Activated effector memory CD4-positive, alpha-beta T cell treated with anti-CD3 and anti-CD28 coated beads, Interleukin-2, amount 50 U/mL, for 16 hours (primary cell): ENCODE results near the gene HIC1.

Source experiments
- DNase-seq: peaks from one replicate; pipeline ENCODE4 v3.0.0-alpha.2; 2020

The HIC1 gene

DNA sequence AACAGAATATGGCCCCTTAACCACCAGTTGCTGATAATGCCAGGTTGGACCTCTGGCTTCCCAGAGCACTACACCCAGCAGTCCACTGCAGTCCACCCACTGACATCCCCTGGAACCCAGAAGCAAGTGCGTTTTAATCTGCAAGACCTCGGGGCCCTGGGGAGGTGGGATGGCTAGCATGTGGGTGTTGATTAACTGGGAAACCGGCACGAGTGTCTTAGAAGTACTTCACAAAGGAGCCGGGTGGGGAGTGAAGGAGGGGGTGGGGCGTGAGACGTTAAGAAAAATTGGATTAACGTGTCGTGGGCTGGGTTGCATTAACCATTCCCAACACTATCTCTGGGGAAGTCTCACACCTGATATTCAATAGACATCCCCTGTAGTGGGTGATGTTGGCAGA lies 6.1 kb upstream of the HIC1 start:
- DNase-seq, result no peak

DNA sequence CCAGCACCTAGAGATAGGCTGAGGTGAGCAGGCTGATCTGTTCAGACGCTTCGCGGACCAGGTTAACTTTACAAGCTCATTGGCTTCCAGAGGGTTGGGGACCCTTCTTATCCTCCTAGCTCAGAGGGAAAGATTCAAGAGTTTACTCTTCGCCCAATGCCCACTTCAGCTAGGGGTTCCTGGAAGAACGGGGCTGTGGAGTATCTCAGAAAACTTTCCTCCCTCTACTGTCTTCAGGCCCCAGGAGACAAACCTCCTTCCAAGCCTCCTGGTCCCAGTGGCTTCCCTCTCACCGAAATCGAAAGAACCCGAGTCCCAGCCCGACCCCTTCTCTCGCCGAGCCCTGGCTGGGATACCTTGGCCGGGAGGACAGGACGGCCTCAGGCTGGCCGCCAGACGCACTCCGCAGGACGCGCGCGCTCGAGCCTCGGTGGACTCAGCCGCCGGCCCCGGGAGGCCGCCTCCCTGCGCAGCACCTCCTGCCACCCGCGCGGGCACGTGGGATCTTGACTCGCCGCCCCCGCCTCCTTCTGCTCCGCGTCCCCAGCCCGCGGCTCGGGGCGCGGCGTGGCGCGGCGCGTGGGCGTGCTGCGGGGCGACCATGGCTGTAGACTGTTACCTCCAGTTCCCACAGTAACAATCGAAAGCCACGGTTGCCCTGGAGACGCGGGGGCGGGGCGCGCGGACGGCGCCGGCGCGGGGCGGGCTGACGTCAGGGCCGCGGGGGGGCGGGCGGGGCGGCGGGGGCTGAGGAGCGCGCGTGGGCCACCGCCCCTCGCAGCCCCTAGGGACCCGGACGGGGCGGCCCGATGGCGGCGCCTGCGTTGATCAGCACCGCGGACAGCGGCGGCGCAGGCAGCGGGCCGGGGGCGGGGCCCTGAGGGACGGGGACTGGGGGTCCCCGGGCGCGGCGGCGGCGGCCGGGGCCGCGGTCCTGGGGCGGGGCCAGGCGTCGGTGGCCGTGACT lies 5.3 kb upstream of the HIC1 start:
- DNase-seq, result peak; percentile 97

DNA sequence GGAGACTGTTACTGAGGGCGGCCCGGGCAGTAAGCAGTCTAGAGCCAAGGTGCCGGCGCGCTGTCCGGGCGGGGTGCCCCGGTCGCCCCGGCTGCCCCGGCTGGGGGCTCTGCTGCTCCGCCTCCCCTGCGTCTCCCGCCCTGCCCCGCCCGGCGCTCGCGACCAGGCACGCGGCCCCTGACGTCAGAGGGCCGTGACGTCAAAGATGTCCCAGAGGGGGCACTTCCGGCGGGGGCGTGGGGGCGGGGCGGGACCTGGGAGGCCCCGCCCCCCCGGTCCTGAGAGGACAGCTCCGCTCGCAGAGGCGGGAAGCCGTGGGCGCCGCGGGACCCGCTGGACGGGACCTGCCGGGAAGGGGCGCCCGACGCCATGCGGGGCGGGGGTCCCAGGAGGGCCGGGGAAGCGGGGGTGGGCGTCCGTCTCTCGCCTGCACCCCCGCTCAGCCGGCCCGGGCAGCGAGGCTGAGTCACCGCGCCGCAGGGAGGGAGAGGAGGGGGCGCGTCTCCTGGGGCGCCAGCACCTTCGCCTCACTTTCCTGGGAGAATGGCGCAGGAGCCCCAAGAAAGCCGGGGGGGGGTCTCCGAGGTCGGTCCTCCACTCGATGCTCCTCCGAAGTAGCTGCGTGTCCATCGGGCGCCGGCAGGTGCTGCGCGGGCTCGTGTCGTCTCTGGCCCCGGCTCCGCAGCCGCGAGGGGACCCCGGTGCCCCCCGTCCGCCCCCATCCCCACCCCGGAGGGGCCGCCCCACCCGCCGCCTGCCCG lies 4.4 kb upstream of the HIC1 start:
- peak; percentile 90 for DNase-seq

DNA sequence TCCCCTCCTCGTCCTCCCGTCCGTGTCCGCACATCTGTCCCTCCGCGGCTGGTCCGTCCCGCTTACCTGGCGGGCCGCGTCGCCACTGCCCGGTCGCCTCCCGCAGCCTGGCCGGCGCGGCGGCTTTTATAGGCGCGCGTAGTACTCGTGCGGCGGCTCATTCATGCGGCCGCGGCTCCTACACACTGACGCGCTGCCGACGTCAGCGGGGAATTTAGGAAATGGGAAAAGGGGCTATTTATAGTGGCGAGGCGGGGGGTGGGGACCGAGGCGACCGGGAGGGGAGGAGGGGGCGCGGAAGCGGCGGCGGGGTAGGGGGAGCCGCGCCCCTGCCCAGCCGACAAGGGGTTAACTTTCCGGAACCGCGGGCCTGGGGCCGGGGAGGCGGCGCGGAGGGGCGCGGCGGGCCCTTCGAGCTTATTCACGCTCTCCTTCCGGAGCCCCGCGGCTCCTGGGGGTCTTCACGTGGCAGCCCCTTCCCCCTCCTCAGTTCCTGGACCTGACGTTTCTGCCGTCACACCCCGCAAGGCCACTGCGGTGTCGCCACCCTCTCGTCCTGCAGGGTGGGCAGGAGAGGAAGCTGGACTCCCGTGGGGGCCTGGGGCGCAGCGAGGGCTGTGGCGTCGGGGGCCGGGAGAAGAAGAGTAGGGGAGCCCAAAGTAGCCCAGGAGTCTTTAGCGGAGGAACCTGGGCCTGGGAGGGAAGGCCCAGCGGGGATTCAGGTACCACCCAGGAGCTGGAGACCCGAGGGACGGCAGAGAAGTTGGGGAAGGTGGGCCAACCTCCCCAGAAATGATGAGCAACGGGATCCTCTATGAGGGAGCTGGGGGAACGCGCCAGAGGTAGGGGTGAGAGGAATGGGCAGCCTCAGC lies 3.6 kb upstream of the HIC1 start:
- DNase-seq, result peak; percentile 71

DNA sequence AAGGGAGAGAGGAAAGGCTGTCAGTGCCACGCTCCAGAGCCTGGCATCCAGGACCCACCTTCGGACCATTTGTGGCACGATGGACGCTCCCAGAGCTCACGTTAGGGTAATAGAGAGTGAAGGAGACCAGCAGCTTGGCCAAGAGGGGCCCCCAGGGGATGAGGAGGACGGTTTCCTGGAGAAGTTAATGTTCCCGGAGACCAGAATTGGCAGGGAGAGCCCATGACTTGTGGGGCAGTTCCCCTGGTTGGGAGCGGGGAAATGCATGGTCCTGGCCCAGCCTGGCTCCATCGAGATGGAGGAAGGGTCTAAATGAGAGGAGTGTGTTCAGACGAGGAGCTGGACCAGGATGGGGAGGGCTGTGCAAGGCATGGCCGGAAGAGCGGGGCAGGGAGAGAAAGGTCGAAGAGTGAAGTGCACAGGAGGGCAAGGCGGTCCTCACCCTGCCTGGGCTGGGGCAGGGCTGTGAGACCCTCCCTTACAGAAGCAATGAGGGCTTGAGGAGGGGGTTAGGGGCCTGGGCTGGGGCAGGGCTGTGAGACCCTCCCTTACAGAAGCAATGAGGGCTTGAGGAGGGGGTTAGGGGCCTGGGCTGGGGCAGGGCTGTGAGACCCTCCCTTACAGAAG lies 2.9 kb upstream of the HIC1 start:
- no peak for DNase-seq

DNA sequence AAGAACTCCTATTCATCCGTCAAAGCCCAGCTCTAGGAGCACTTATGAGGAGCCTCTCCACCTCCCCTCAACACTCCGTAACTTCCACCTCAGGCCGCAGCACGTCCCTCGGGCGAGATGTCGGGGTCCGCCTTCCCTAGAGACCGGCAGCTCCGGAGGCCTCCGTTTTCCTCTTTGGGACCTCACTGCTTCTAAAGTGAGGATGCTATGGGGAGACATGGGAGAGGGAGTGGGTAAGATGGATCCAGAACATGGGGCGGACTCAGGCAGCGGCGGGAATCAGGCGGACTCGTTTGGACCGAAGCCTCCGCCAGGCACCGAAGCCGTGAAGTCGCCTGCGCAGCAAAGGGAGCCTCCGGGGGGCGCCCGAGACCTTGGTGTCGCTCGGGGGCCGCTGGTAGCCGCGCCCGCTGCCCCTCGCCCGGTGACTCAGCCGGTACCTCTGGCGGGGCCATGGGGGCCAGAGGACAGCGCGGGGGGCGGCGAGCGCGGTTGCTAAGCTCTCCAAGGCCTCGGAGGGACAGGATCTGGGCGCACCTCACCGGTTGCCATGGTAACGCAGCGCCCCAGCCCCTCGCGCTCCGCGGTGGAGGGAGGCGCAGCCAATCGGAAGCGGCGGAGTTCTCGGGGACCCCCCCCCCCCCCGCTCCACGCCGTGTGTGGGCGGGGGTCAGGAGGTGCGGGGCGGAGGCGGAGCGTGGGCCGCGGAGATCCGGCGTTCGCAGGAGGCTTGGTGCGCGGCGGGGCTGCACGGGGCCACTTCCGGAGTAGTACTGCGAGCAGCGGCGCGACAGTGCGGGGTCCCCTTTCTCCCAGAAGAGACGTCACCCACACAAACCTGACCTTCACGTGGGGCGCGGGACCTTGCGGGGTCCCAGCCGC lies 1.3 kb upstream of the HIC1 start:
- peak; percentile 92 for DNase-seq

DNA sequence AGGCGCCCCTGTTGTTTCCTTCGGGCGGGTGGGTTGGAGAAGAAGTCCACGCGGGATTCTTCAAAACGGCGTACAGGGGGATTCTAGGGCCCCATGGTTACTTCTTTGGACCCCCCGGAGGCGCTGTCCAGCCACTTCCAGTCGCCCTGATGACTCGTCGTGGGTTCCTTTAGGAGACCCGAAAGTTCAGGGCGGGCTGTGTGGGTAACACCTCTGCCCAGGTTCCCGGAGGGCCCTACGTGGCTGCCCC lies 716 bp upstream of the HIC1 start:
- no peak for DNase-seq

DNA sequence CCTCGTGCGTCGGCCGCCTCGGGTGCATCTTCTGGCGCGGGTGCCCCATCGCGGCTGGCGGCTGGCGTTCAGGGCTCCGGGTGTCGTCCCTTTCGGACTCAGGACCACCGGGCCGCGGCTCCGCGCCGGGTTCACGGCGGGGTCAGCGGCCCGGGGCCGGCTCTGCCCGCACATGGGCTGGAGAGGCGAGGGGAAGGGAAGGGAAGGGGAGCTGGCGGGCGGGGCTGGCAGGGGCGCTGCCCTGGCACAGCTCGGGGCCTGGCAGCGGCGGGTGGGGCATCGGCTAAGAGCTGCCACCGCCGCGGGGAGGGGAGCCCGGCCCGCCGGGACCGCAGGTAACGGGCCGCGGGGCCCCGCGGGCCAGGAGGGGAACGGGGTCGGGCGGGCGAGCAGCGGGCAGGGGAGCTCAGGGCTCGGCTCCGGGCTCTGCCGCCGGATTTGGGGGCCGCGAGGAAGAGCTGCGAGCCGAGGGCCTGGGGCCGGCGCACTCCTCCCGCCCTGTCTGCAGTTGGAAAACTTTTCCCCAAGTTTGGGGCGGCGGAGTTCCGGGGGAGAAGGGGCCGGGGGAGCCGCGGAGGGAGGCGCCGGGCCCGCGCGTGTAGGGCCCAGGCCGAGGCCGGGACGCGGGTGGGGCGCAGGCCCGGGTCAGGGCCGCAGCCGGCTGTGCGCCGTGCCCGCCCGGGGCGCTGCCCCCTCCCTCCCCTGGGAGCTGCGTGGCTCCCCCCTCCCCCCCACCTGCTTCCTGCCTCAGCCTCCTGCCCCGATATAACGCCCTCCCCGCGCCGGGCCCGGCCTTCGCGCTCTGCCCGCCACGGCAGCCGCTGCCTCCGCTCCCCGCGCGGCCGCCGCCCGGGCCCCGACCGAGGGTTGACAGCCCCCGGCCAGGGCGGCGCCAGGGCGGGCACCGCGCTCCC lies 646 bp downstream of the HIC1 start:
- DNase-seq, result peak; percentile 75

DNA sequence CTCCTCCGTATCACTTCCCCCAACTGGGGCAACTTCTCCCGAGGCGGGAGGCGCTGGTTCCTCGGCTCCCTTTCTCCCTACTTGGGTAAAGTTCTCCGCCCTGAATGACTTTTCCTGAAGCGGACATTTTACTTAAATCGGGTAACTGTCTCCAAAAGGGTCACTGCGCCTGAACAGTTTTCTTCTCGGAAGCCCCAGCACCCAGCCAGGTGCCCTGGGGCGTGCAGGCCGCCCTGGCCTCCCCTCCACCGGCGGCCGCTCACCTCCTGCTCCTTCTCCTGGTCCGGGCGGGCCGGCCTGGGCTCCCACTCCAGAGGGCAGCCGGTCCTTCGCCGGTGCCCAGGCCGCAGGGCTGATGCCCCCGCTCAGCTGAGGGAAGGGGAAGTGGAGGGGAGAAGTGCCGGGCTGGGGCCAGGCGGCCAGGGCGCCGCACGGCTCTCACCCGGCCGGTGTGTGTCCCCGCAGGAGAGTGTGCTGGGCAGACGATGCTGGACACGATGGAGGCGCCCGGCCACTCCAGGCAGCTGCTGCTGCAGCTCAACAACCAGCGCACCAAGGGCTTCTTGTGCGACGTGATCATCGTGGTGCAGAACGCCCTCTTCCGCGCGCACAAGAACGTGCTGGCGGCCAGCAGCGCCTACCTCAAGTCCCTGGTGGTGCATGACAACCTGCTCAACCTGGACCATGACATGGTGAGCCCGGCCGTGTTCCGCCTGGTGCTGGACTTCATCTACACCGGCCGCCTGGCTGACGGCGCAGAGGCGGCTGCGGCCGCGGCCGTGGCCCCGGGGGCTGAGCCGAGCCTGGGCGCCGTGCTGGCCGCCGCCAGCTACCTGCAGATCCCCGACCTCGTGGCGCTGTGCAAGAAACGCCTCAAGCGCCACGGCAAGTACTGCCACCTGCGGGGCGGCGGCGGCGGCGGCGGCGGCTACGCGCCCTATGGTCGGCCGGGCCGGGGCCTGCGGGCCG lies 1.6 kb downstream of the HIC1 start:
- DNase-seq, result peak; percentile 82

DNA sequence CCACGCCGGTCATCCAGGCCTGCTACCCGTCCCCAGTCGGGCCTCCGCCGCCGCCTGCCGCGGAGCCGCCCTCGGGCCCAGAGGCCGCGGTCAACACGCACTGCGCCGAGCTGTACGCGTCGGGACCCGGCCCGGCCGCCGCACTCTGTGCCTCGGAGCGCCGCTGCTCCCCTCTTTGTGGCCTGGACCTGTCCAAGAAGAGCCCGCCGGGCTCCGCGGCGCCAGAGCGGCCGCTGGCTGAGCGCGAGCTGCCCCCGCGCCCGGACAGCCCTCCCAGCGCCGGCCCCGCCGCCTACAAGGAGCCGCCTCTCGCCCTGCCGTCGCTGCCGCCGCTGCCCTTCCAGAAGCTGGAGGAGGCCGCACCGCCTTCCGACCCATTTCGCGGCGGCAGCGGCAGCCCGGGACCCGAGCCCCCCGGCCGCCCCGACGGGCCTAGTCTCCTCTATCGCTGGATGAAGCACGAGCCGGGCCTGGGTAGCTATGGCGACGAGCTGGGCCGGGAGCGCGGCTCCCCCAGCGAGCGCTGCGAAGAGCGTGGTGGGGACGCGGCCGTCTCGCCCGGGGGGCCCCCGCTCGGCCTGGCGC lies 2.4 kb downstream of the HIC1 start:
- DNase-seq, result no peak

DNA sequence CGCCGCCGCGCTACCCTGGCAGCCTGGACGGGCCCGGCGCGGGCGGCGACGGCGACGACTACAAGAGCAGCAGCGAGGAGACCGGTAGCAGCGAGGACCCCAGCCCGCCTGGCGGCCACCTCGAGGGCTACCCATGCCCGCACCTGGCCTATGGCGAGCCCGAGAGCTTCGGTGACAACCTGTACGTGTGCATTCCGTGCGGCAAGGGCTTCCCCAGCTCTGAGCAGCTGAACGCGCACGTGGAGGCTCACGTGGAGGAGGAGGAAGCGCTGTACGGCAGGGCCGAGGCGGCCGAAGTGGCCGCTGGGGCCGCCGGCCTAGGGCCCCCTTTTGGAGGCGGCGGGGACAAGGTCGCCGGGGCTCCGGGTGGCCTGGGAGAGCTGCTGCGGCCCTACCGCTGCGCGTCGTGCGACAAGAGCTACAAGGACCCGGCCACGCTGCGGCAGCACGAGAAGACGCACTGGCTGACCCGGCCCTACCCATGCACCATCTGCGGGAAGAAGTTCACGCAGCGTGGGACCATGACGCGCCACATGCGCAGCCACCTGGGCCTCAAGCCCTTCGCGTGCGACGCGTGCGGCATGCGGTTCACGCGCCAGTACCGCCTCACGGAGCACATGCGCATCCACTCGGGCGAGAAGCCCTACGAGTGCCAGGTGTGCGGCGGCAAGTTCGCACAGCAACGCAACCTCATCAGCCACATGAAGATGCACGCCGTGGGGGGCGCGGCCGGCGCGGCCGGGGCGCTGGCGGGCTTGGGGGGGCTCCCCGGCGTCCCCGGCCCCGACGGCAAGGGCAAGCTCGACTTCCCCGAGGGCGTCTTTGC lies 3.1 kb downstream of the HIC1 start:
- no peak for DNase-seq

DNA sequence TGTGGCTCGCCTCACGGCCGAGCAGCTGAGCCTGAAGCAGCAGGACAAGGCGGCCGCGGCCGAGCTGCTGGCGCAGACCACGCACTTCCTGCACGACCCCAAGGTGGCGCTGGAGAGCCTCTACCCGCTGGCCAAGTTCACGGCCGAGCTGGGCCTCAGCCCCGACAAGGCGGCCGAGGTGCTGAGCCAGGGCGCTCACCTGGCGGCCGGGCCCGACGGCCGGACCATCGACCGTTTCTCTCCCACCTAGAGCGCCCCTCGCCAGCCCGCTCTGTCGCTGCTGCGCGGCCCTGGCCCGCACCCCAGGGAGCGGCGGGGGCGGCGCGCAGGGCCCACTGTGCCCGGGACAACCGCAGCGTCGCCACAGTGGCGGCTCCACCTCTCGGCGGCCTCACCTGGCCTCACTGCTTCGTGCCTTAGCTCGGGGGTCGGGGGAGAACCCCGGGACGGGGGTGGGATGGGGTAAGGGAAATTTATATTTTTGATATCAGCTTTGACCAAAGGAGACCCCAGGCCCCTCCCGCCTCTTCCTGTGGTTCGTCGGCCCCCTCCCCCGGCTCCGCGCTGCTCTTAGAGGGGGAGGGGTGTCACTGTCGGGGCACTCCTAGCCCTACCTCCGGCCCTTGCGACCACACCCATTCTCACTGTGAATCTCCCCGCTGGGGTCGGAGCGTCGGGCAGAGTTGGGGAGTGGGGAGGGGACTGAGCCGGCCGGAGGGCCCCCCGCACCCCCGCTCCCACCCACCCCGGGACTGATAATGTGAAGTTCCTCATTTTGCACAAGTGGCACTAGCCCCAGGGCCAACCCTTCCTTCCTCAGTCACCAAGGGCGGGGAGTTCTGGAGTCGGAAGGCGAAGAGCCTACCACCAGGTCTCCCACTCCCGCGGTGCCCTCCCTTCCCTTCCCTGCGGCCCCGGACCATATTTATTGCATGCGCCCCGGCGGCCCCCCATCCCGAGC lies 4.0 kb downstream of the HIC1 start:
- DNase-seq, result peak; percentile 86

DNA sequence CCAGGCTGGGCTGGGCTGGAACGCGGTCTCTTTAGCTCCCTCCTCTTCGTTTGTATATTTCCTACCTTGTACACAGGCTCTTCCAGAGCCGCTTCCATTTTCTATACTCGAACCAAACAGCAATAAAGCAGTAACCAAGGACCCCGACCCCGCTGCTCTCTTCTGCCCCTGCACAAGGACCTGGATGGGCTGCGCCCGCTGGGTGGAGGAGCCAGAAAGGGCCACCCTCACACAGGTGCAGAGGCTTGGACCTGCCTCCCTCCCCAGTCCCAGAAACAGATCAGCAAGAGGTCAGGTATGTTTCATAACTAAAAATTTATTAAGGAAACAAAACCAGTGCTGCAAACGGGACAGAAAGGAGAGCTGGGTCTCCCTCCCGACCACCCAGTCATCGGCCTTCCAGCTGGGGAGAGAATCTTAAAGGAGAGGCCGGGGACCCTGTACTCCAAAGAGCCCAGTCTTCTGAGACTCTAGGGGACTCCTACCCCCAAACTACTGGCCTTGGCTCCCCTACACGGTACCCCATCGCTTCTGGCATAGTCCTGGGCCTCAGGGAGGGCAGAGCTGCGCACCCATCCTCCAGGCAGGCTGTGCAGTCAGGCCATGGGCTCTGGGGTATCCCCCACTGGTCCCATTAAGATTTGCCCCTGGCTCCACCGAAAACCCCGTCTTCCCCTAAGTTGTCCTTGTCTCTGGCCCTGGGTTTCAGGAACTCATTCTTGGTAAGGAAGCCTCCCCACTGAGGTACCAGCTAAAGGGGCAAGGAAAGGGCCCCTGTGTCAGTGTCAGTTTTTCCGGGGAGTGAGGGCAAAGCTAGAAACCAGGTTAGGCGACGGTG lies 4.9 kb downstream of the HIC1 start:
- no peak for DNase-seq

DNA sequence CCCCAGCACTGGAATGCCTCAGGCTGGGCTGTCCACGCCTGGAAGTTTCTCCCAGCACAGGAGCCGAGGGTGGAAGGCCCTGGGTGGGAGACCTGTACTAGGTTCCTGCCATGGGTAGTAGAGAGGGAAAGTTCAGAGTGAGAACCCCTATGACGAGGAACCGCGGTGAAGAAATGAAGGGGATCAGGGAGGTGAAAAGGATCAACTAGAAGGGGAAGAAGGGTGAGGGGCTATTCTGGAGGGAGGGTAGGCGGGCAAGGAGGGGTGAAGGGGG lies 5.4 kb downstream of the HIC1 start:
- DNase-seq, result no peak

DNA sequence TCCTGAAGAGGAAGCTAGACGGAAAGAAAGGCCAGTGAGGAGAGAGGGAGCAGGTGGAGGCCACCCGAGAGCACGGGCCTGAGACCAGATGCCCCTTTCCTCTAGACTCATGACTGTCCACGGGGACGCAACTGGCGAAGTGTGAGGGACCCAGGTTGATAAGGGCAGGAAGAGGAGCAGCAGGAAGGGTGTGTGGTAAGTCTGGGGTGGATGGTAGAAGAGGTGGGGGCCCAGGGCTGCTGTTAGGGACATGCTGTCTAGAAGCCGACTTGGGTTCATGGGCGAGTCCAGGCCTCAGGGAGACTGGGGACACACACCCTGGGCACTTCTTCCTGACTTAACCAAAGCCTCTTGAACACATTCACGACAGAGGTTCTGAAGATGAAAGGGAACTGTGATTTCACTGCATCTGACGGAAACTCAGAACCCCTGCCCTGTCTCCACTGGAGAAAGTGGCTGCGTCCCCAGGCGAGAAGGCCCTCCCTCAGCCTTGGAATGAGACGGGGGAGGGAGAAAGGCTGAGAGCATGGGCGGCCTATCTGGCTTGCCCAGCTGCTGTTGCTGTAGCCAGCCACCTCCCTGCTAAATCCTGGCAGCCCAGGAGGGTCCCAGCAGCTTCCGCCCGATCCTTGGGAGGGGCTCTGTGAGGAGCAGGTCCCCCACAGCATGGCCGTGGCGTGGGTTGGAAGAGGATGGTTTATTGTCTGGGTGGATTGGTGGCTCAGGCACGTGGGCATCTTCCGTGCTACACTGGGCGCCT lies 6.0 kb downstream of the HIC1 start:
- no peak for DNase-seq
